WTC11 (cell line): ENCODE data around the gene OBP2B. TPM values are rescaled to one million over a fixed set of nuclear protein-coding genes. Genes with fewer than 3 reads are reported as not detected.

ENCODE experiments used
- ATAC-seq: fragments of 200-7000 bp; cut with Tn5 transposase; 2 replicates; pipeline ENCODE4 v1.10.0; 2021; ENCODE audit warnings: mild to moderate bottlenecking, moderate library complexity
- CTCF ChIA-PET: fragments of 300-600 bp; sonication (Branson Sonifier 250); formaldehyde crosslinking; loops from one replicate; lab custom pipeline; 2021; ENCODE audit warnings: antibody characterized with exemption; lab: Charles Lee
- POLR2A ChIA-PET: fragments of 350-600 bp; sonication (Branson Sonifier 250); formaldehyde crosslinking; loops from one replicate; lab custom pipeline; 2021; ENCODE audit warnings: antibody characterized with exemption; lab: Charles Lee
- DNase-seq: peaks from one replicate; pipeline ENCODE4 v3.0.0; 2021; ENCODE audit warnings: low spot score
- H3K27ac Mint-ChIP-seq: 2 replicates; pipeline ENCODE4 v1.8.0; 2021; ENCODE audit warnings: mixed read lengths
- H3K27me3 Mint-ChIP-seq: 2 replicates; pipeline ENCODE4 v1.8.0; 2021; ENCODE audit warnings: low read depth, mild to moderate bottlenecking, moderate library complexity, mixed read lengths
- H3K36me3 Mint-ChIP-seq: 2 replicates; pipeline ENCODE4 v1.8.0; 2021; ENCODE audit warnings: mixed read lengths
- H3K4me1 Mint-ChIP-seq: 2 replicates; pipeline ENCODE4 v1.8.0; 2022; ENCODE audit warnings: mixed read lengths
- H3K4me3 Mint-ChIP-seq: 2 replicates; pipeline ENCODE4 v1.8.0; 2021; ENCODE audit warnings: mild to moderate bottlenecking, moderate library complexity, mixed read lengths
- H3K9me3 Mint-ChIP-seq: 2 replicates; pipeline ENCODE4 v1.8.0; 2021; ENCODE audit warnings: mixed read lengths
- ATF1 ChIP-seq: sonication (generic); formaldehyde crosslinking; IDR thresholded peaks from 2 replicates; pipeline ENCODE4 v1.8.1; 2023; ENCODE audit warnings: mild to moderate bottlenecking, moderate library complexity, missing genetic modification reagents
- CREB1 ChIP-seq: sonication (generic); formaldehyde crosslinking; IDR thresholded peaks from 2 replicates; pipeline ENCODE4 v1.8.0; 2023; ENCODE audit warnings: mild to moderate bottlenecking, missing genetic modification reagents
- HMGA2 ChIP-seq: fragments of 250-450 bp; sonication (Bioruptor Pico); IDR thresholded peaks from 2 replicates; pipeline ENCODE4 v1.4.0; 2021; ENCODE audit warnings: mild to moderate bottlenecking, moderate library complexity
- IRF2 ChIP-seq: sonication (generic); formaldehyde crosslinking; IDR thresholded peaks from 2 replicates; pipeline ENCODE4 v1.8.0; 2022; ENCODE audit warnings: low read depth, missing genetic modification reagents, borderline replicate concordance
- JAZF1 ChIP-seq: fragments of 250-450 bp; sonication (Bioruptor Pico); IDR thresholded peaks from 2 replicates; pipeline ENCODE4 v1.9.0; 2021; ENCODE audit warnings: moderate library complexity, mild to moderate bottlenecking, inconsistent platforms
- JUN ChIP-seq: sonication (generic); formaldehyde crosslinking; IDR thresholded peaks from 2 replicates; pipeline ENCODE4 v1.8.0; 2023; ENCODE audit warnings: mild to moderate bottlenecking, missing genetic modification reagents
- KAT7 ChIP-seq: sonication (generic); formaldehyde crosslinking; IDR thresholded peaks from 2 replicates; pipeline ENCODE4 v1.8.1; 2023; ENCODE audit warnings: missing genetic modification reagents, mild to moderate bottlenecking, borderline replicate concordance
- NR1H2 ChIP-seq: sonication (generic); formaldehyde crosslinking; IDR thresholded peaks from 2 replicates; pipeline ENCODE4 v1.9.0; 2021; ENCODE audit warnings: mild to moderate bottlenecking, moderate library complexity, missing genetic modification reagents
- NR3C1 ChIP-seq: sonication (generic); formaldehyde crosslinking; conservative IDR thresholded peaks from 2 replicates; pipeline ENCODE4 v1.8.1; 2023; ENCODE audit warnings: low read depth, mild to moderate bottlenecking, missing genetic modification reagents
- RORB ChIP-seq: fragments of 250-450 bp; sonication (Bioruptor Pico); IDR thresholded peaks from 2 replicates; pipeline ENCODE4 v1.9.0; 2021; ENCODE audit warnings: mild to moderate bottlenecking
- SMAD4 ChIP-seq: sonication (generic); formaldehyde crosslinking; IDR thresholded peaks from 2 replicates; pipeline ENCODE4 v1.8.0; 2022; ENCODE audit warnings: mild to moderate bottlenecking, missing genetic modification reagents
- TEAD4 ChIP-seq: sonication (generic); formaldehyde crosslinking; IDR thresholded peaks from 2 replicates; pipeline ENCODE4 v1.8.0; 2022; ENCODE audit warnings: mild to moderate bottlenecking, missing genetic modification reagents
- ZNF121 ChIP-seq: sonication (generic); formaldehyde crosslinking; IDR thresholded peaks from 2 replicates; pipeline ENCODE4 v1.8.0; 2023; ENCODE audit warnings: missing genetic modification reagents
- ZNF138 ChIP-seq: sonication (generic); formaldehyde crosslinking; conservative IDR thresholded peaks from 2 replicates; pipeline ENCODE4 v1.8.1; 2022; ENCODE audit warnings: mild to moderate bottlenecking, moderate library complexity, missing genetic modification reagents
- ZNF263 ChIP-seq: sonication (generic); formaldehyde crosslinking; IDR thresholded peaks from 2 replicates; pipeline ENCODE4 v1.8.1; 2022; ENCODE audit warnings: low read depth, mild to moderate bottlenecking, moderate library complexity, missing genetic modification reagents
- ZNF317 ChIP-seq: sonication (generic); formaldehyde crosslinking; IDR thresholded peaks from 2 replicates; pipeline ENCODE4 v1.8.1; 2023; ENCODE audit warnings: low read depth, mild to moderate bottlenecking, moderate library complexity, missing genetic modification reagents, borderline replicate concordance
- total RNA-seq: library from RNA; stranded (reverse); gene quantifications from 3 replicates; pipeline ENCODE4 v1.2.3, GENCODE V29; 2021
- TF ChIP-seq, protein P1 (sequence below): sonication (generic); formaldehyde crosslinking; IDR thresholded peaks from 2 replicates; pipeline ENCODE4 v1.8.1; 2022; ENCODE audit warnings: low read depth, mild to moderate bottlenecking, moderate library complexity, missing genetic modification reagents, borderline replicate concordance
- TF ChIP-seq, protein P2 (sequence below): sonication (generic); formaldehyde crosslinking; IDR thresholded peaks from 2 replicates; pipeline ENCODE4 v1.8.0; 2023; ENCODE audit warnings: mild to moderate bottlenecking, missing genetic modification reagents
- TF ChIP-seq, protein P3 (sequence below): sonication (generic); formaldehyde crosslinking; IDR thresholded peaks from 2 replicates; pipeline ENCODE4 v1.8.0; 2023; ENCODE audit warnings: missing genetic modification reagents, mild to moderate bottlenecking, borderline replicate concordance
- TF ChIP-seq, protein P4 (sequence below): sonication (generic); formaldehyde crosslinking; IDR thresholded peaks from 2 replicates; pipeline ENCODE4 v1.8.0; 2022; ENCODE audit warnings: mild to moderate bottlenecking, missing genetic modification reagents
- TF ChIP-seq, protein P5 (sequence below): sonication (generic); formaldehyde crosslinking; IDR thresholded peaks from 2 replicates; pipeline ENCODE4 v1.8.0; 2022; ENCODE audit warnings: mild to moderate bottlenecking, missing genetic modification reagents
- TF ChIP-seq, protein P6 (sequence below): fragments of 250-450 bp; sonication (Bioruptor Pico); conservative IDR thresholded peaks from 2 replicates; pipeline ENCODE4 v1.9.0; 2021; ENCODE audit warnings: mild to moderate bottlenecking

OBP2B gene
- total RNA-seq, 1 experiment from 2014 or later, result not detected

DNA sequence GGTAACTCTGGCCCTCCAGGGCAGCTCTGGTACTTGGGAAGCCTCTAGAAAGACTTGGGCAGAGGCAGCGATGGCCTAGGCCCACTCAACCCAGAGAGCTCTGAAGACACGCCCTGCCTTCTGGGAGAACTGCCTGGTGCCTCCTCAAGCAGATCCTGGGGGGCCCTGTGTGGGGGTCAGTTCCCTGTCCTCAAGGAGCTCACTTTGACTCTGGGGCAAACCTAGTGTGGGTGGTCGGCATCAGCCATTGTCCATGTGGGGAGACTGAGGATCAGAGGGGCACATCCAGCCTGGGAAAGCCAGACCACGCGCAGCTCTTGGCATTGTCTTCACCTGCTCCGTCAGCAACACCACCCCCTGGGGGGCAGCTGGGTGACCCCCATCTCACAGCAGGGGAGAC is 37.9 kb upstream of the OBP2B start:
- DNase-seq, result no peak
- ChIA-PET POLR2A (no interaction called here), CTCF (interaction anchor here (0.6 to 1.7 kb wide), 3 partner anchors 8 to 59 kb away, joined by 3 to 11 read pairs (median 6); no protein-coding TSS in a partner anchor)
- H3K4me3 Mint-ChIP-seq, result no peak overlapping the region
- H3K27ac Mint-ChIP-seq, result no peak overlapping the region
- no peak for ATAC-seq
- TF ChIP-seq, protein P1, sequence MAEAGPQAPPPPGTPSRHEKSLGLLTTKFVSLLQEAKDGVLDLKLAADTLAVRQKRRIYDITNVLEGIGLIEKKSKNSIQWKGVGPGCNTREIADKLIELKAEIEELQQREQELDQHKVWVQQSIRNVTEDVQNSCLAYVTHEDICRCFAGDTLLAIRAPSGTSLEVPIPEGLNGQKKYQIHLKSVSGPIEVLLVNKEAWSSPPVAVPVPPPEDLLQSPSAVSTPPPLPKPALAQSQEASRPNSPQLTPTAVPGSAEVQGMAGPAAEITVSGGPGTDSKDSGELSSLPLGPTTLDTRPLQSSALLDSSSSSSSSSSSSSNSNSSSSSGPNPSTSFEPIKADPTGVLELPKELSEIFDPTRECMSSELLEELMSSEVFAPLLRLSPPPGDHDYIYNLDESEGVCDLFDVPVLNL (CRISPR knock-in tag), result no peak
- TF ChIP-seq CREB1 (CRISPR knock-in tag) (no peak), TEAD4 (CRISPR knock-in tag) (no peak), JUN (CRISPR knock-in tag) (no peak), JAZF1 (no peak), ZNF317 (CRISPR knock-in tag) (no peak)
- TF ChIP-seq, protein P2, sequence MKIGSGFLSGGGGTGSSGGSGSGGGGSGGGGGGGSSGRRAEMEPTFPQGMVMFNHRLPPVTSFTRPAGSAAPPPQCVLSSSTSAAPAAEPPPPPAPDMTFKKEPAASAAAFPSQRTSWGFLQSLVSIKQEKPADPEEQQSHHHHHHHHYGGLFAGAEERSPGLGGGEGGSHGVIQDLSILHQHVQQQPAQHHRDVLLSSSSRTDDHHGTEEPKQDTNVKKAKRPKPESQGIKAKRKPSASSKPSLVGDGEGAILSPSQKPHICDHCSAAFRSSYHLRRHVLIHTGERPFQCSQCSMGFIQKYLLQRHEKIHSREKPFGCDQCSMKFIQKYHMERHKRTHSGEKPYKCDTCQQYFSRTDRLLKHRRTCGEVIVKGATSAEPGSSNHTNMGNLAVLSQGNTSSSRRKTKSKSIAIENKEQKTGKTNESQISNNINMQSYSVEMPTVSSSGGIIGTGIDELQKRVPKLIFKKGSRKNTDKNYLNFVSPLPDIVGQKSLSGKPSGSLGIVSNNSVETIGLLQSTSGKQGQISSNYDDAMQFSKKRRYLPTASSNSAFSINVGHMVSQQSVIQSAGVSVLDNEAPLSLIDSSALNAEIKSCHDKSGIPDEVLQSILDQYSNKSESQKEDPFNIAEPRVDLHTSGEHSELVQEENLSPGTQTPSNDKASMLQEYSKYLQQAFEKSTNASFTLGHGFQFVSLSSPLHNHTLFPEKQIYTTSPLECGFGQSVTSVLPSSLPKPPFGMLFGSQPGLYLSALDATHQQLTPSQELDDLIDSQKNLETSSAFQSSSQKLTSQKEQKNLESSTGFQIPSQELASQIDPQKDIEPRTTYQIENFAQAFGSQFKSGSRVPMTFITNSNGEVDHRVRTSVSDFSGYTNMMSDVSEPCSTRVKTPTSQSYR, result no peak
- peaks cover 8% of the 10 kb centered on the region; the same call in 1 of the 2 replicates for H3K4me1 Mint-ChIP-seq
- H3K9me3 Mint-ChIP-seq, result no peaks in the 10 kb centered on the region
- no peaks in the 10 kb centered on the region for H3K36me3 Mint-ChIP-seq
- peaks cover 5% of the 10 kb centered on the region for H3K27me3 Mint-ChIP-seq

DNA sequence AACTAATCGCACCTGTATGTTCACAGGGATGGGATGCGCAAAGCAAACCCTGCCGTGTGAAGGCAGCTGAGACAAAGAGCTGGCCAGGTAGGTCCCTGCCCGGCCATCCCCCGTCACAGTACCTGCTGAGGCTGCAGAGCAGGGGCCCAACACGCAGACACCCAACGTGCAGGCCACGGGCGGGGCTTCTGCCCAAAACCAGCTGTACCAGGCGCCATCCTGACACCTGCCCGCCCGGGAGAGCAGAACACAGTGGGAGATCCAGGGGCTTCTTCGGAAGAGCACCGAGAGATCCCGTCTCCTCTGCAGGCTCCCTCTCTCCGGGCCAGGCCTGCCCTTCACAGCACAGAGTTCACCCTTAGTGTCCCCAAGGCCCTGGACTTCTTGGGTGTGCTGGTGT is 37.5 kb upstream of the OBP2B start:
- no peaks in the 10 kb centered on the region for H3K9me3 Mint-ChIP-seq
- DNase-seq, result no peak
- no peak overlapping the region for H3K4me3 Mint-ChIP-seq
- CTCF ChIA-PET, result interaction anchor here (1.7 kb wide), 2 partner anchors 8 to 58 kb away, joined by 6 to 11 read pairs; no protein-coding TSS in a partner anchor
- H3K27ac Mint-ChIP-seq, result no peak overlapping the region
- no peak for ATAC-seq
- POLR2A ChIA-PET, result no interaction called here
- H3K36me3 Mint-ChIP-seq, result no peaks in the 10 kb centered on the region
- H3K27me3 Mint-ChIP-seq, result peaks cover 5% of the 10 kb centered on the region
- peaks cover 8% of the 10 kb centered on the region; the same call in 1 of the 2 replicates for H3K4me1 Mint-ChIP-seq
- TF ChIP-seq, protein P3, sequence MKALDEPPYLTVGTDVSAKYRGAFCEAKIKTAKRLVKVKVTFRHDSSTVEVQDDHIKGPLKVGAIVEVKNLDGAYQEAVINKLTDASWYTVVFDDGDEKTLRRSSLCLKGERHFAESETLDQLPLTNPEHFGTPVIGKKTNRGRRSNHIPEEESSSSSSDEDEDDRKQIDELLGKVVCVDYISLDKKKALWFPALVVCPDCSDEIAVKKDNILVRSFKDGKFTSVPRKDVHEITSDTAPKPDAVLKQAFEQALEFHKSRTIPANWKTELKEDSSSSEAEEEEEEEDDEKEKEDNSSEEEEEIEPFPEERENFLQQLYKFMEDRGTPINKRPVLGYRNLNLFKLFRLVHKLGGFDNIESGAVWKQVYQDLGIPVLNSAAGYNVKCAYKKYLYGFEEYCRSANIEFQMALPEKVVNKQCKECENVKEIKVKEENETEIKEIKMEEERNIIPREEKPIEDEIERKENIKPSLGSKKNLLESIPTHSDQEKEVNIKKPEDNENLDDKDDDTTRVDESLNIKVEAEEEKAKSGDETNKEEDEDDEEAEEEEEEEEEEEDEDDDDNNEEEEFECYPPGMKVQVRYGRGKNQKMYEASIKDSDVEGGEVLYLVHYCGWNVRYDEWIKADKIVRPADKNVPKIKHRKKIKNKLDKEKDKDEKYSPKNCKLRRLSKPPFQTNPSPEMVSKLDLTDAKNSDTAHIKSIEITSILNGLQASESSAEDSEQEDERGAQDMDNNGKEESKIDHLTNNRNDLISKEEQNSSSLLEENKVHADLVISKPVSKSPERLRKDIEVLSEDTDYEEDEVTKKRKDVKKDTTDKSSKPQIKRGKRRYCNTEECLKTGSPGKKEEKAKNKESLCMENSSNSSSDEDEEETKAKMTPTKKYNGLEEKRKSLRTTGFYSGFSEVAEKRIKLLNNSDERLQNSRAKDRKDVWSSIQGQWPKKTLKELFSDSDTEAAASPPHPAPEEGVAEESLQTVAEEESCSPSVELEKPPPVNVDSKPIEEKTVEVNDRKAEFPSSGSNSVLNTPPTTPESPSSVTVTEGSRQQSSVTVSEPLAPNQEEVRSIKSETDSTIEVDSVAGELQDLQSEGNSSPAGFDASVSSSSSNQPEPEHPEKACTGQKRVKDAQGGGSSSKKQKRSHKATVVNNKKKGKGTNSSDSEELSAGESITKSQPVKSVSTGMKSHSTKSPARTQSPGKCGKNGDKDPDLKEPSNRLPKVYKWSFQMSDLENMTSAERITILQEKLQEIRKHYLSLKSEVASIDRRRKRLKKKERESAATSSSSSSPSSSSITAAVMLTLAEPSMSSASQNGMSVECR (CRISPR knock-in tag), result no peak
- TF ChIP-seq, protein P4, sequence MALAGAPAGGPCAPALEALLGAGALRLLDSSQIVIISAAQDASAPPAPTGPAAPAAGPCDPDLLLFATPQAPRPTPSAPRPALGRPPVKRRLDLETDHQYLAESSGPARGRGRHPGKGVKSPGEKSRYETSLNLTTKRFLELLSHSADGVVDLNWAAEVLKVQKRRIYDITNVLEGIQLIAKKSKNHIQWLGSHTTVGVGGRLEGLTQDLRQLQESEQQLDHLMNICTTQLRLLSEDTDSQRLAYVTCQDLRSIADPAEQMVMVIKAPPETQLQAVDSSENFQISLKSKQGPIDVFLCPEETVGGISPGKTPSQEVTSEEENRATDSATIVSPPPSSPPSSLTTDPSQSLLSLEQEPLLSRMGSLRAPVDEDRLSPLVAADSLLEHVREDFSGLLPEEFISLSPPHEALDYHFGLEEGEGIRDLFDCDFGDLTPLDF (CRISPR knock-in tag), result no peak
- TF ChIP-seq IRF2 (CRISPR knock-in tag) (no peak), RORB (CRISPR knock-in tag) (no peak), NR1H2 (no peak), HMGA2 (CRISPR knock-in tag) (no peak), ATF1 (CRISPR knock-in tag) (no peak), NR3C1 (CRISPR knock-in tag) (no peak), KAT7 (no peak), TEAD4 (CRISPR knock-in tag) (no peak), ZNF138 (no peak), SMAD4 (CRISPR knock-in tag) (no peak), ZNF263 (no peak), ZNF121 (no peak)
- TF ChIP-seq, protein P5, sequence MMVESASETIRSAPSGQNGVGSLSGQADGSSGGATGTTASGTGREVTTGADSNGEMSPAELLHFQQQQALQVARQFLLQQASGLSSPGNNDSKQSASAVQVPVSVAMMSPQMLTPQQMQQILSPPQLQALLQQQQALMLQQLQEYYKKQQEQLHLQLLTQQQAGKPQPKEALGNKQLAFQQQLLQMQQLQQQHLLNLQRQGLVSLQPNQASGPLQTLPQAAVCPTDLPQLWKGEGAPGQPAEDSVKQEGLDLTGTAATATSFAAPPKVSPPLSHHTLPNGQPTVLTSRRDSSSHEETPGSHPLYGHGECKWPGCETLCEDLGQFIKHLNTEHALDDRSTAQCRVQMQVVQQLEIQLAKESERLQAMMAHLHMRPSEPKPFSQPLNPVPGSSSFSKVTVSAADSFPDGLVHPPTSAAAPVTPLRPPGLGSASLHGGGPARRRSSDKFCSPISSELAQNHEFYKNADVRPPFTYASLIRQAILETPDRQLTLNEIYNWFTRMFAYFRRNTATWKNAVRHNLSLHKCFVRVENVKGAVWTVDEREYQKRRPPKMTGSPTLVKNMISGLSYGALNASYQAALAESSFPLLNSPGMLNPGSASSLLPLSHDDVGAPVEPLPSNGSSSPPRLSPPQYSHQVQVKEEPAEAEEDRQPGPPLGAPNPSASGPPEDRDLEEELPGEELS, result no peak
- TF ChIP-seq, protein P6, sequence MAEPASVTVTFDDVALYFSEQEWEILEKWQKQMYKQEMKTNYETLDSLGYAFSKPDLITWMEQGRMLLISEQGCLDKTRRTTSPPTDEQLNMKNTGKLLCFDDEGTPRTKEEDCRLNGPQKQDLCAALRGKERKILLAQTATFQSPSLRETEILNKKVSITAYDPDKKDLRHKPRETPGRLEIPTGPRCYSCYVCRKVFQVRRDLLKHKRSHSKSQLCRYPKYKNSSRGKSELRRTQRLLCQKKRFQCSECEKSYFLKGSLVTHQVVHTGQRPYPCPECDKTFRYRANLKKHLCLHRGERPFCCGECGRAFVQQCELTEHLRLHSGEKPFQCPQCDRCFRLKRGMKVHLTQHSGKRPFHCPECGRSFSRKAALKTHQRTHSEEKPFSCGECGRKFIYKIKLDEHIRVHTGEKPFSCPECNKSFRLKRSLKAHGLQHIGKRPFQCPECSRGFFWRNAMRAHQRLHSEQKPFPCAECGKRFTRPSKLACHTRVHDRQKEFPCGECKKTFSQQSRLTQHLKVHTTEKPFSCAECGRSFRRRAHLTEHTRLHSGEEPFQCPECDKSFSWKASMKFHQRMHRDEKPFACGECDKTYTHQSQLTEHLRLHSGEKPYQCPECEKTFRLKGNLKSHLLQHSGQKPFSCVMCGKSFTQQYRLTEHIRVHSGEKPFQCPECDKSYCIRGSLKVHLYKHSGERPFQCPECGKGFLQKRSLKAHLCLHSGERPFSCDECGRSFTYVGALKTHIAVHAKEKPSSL (CRISPR knock-in tag), result no peak
